Retinal pigment epithelial cell (primary cell): ENCODE data around the gene CASS4.

Experiments
- DNase-seq: peaks from one replicate; pipeline ENCODE4 v3.0.0-alpha.2; 2010; ENCODE audit warnings: low read depth
- H3K4me3 ChIP-seq: 2 replicates; pipeline ENCODE4 v1.5.1; 2011; ENCODE audit warnings: mild to moderate bottlenecking, low read length, control low read depth, moderate library complexity
- CTCF ChIP-seq: conservative IDR thresholded peaks from 2 replicates; pipeline ENCODE4 v1.5.1; 2011; ENCODE audit warnings: low read depth, low read length, control low read depth, inconsistent platforms

The CASS4 gene

DNA sequence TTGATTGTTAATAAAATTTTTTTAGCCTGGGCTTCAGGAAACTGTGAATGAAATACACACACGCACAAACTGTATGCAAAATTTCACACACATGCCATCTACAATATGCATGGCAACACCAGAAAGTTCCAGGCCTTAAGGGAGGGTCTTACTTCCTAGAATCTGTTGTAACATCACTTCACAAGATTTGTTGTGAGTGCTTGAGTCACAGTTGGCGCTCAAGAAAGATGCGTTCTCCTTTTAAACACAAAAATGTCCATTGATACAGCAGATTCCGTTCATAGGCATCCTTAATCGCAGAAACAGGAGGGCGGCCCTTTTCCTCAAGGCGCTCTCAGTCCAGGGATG lies 55.9 kb downstream of the CASS4 start:
- DNase-seq = no peak
- peak overlapping the region; percentile 98 for H3K4me3 ChIP-seq
- no peak for TF ChIP-seq CTCF

- peak; percentile 66 for DNase-seq
- no peak for TF ChIP-seq CTCF
- peak within 1 kb of the TSS; percentile 98 for H3K4me3 ChIP-seq
Observed at GRCh38 chr20:56468316-56469076, 56.4 kb downstream of the CASS4 start, which contains the start of gene RTF2. Gene RTF2 (plus strand): TSS chr20:56468627. CDS start chr20:56468698, 71 bp downstream.

- no peak for TF ChIP-seq CTCF
- no peak for DNase-seq
- H3K4me3 ChIP-seq = peak overlapping the region; percentile 98
Observed at GRCh38 chr20:56469077-56469449, 57.0 kb downstream of the CASS4 start.

DNA sequence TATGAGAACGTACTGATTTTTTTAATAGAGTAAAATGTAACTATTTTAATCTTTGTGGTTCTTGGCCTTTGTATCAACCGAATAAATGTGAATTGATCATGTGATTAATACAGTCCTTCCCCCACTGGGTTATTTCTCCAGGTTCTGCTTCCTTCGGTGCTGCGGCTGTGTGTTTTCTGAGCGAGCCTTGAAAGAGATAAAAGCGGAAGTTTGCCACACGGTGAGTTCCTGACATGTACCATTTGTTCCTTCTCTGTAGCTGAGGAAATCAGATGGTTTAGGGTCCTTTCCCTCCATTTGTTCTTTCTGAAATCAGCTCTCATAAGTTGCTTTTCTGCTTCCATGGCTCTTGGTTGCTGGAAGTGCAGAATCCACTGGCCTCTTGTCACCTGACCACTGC lies 71.9 kb downstream of the CASS4 start:
- TF ChIP-seq CTCF = no peak
- no peak for DNase-seq
- no peak overlapping the region for H3K4me3 ChIP-seq

GRCh38 chr20:56487216-56487615 lies 75.2 kb downstream of the CASS4 start:
- TF ChIP-seq CTCF = no peak
- H3K4me3 ChIP-seq = no peak overlapping the region
- DNase-seq = no peak

- no peak for TF ChIP-seq CTCF
- no peak for DNase-seq
- H3K4me3 ChIP-seq = no peak overlapping the region
Observed at GRCh38 chr20:56488566-56488965, 76.5 kb downstream of the CASS4 start.

DNA sequence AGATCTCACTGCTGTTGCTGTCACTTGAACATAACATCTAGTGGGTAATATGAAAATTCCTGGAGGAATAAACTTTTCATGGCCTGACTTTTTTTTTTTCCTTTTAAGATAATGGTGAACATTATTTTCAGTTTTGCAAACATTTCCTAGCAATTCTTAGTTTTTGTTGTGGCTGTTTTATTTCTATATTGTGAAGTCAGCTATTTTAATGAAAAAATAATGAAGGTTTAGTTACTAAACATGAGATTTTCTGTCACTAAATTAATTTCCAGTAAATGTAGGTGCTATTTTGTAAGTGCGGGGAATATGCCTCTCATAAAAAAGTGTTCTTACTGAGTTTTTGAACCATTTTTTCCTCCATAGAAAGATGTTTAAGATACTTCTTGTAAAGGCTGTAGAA lies 89.1 kb downstream of the CASS4 start:
- no peak for TF ChIP-seq CTCF
- no peak overlapping the region for H3K4me3 ChIP-seq
- no peak for DNase-seq
